ENCODE results near the gene KREMEN2. TPM values are rescaled to one million over a fixed set of nuclear protein-coding genes. Genes with fewer than 3 reads are reported as not detected.
A peak's percentile ranks its signal among the peaks of the same experiment; 100 is the strongest.

Gene KREMEN2
- total and polyA plus RNA-seq, 2 of the 13 experiments (the other 11 are each of a cell fraction or from before 2014, with no cell fraction given): 0.48 to 1.2 TPM

DNA sequence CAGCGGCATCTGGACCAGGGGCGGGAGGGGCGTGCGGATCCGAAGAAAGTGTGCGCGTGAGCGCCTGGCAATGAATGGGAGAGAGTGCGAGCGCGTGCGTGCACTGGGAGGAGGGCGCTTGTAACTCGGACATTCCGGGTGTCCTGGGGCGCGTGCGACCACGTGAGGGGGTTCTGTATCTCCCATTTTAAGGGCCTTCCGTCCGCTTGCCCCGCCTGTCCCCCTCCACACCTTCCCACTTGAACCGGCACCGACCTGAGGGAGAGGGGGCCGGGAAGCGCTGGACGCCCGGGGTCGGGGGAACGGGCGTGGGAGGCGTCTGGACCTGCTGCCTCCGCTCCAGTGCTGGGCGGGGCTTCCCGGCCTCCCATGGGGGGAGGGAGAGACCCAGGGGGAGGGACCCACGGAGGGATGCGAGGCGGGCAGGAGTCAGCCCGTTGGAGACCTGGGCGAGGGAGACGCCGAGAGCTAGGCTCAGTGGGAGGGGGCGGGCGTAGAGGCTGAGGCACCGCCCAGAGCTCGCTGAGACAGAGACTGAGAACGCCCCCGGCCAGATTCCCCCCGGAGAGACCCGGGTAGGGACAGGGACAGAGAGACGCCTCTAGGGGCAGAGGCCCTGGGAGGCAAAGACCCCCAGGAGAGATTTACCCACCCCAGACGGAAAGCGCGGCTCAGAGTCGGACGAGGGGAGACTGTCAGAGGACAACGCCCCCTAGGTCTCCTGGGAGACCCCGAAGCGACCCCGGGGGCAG lies at the start of gene KREMEN2 (continued):
- TF ChIP-seq ZNF441 (CRISPR knock-in tag; IDR thresholded peaks at IDR 0.05; ENCODE audit: borderline replicate concordance) (no peak), ZNF263 (CRISPR knock-in tag; IDR thresholded peaks at IDR 0.05) (peak; percentile 46; the same call in 1 of the 2 replicates), STAG1 (CRISPR knock-in tag; IDR thresholded peaks at IDR 0.05) (no peak), JUND (CRISPR knock-in tag; IDR thresholded peaks at IDR 0.05) (no peak), BCL6 (CRISPR knock-in tag; IDR thresholded peaks at IDR 0.05) (no peak), FOXA3 (CRISPR knock-in tag; IDR thresholded peaks at IDR 0.05) (no peak), FOXO1 (CRISPR knock-in tag; IDR thresholded peaks at IDR 0.05) (no peak), ZNF530 (CRISPR knock-in tag; IDR thresholded peaks at IDR 0.05; ENCODE audit: low read depth) (no peak), YEATS2 (CRISPR knock-in tag; IDR thresholded peaks at IDR 0.05; ENCODE audit: borderline replicate concordance) (no peak; the same call in 1 of the 2 replicates)
- TF ChIP-seq, protein P1, sequence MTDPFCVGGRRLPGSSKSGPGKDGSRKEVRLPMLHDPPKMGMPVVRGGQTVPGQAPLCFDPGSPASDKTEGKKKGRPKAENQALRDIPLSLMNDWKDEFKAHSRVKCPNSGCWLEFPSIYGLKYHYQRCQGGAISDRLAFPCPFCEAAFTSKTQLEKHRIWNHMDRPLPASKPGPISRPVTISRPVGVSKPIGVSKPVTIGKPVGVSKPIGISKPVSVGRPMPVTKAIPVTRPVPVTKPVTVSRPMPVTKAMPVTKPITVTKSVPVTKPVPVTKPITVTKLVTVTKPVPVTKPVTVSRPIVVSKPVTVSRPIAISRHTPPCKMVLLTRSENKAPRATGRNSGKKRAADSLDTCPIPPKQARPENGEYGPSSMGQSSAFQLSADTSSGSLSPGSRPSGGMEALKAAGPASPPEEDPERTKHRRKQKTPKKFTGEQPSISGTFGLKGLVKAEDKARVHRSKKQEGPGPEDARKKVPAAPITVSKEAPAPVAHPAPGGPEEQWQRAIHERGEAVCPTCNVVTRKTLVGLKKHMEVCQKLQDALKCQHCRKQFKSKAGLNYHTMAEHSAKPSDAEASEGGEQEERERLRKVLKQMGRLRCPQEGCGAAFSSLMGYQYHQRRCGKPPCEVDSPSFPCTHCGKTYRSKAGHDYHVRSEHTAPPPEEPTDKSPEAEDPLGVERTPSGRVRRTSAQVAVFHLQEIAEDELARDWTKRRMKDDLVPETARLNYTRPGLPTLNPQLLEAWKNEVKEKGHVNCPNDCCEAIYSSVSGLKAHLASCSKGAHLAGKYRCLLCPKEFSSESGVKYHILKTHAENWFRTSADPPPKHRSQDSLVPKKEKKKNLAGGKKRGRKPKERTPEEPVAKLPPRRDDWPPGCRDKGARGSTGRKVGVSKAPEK (CRISPR knock-in tag; IDR thresholded peaks at IDR 0.05; ENCODE audit: borderline replicate concordance): no peak
- TF ChIP-seq, protein P2, sequence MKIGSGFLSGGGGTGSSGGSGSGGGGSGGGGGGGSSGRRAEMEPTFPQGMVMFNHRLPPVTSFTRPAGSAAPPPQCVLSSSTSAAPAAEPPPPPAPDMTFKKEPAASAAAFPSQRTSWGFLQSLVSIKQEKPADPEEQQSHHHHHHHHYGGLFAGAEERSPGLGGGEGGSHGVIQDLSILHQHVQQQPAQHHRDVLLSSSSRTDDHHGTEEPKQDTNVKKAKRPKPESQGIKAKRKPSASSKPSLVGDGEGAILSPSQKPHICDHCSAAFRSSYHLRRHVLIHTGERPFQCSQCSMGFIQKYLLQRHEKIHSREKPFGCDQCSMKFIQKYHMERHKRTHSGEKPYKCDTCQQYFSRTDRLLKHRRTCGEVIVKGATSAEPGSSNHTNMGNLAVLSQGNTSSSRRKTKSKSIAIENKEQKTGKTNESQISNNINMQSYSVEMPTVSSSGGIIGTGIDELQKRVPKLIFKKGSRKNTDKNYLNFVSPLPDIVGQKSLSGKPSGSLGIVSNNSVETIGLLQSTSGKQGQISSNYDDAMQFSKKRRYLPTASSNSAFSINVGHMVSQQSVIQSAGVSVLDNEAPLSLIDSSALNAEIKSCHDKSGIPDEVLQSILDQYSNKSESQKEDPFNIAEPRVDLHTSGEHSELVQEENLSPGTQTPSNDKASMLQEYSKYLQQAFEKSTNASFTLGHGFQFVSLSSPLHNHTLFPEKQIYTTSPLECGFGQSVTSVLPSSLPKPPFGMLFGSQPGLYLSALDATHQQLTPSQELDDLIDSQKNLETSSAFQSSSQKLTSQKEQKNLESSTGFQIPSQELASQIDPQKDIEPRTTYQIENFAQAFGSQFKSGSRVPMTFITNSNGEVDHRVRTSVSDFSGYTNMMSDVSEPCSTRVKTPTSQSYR (CRISPR knock-in tag; IDR thresholded peaks at IDR 0.05; ENCODE audit: borderline replicate concordance): peak; percentile 37; the same call in 1 of the 2 replicates
- TF ChIP-seq, protein P3, sequence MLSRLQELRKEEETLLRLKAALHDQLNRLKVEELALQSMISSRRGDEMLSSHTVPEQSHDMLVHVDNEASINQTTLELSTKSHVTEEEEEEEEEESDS (CRISPR knock-in tag; IDR thresholded peaks at IDR 0.05; ENCODE audit: borderline replicate concordance): no peak
- TF ChIP-seq, protein P4, sequence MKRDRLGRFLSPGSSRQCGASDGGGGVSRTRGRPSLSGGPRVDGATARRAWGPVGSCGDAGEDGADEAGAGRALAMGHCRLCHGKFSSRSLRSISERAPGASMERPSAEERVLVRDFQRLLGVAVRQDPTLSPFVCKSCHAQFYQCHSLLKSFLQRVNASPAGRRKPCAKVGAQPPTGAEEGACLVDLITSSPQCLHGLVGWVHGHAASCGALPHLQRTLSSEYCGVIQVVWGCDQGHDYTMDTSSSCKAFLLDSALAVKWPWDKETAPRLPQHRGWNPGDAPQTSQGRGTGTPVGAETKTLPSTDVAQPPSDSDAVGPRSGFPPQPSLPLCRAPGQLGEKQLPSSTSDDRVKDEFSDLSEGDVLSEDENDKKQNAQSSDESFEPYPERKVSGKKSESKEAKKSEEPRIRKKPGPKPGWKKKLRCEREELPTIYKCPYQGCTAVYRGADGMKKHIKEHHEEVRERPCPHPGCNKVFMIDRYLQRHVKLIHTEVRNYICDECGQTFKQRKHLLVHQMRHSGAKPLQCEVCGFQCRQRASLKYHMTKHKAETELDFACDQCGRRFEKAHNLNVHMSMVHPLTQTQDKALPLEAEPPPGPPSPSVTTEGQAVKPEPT (CRISPR knock-in tag; IDR thresholded peaks at IDR 0.05; ENCODE audit: low read depth): no peak
- TF ChIP-seq, protein P5, sequence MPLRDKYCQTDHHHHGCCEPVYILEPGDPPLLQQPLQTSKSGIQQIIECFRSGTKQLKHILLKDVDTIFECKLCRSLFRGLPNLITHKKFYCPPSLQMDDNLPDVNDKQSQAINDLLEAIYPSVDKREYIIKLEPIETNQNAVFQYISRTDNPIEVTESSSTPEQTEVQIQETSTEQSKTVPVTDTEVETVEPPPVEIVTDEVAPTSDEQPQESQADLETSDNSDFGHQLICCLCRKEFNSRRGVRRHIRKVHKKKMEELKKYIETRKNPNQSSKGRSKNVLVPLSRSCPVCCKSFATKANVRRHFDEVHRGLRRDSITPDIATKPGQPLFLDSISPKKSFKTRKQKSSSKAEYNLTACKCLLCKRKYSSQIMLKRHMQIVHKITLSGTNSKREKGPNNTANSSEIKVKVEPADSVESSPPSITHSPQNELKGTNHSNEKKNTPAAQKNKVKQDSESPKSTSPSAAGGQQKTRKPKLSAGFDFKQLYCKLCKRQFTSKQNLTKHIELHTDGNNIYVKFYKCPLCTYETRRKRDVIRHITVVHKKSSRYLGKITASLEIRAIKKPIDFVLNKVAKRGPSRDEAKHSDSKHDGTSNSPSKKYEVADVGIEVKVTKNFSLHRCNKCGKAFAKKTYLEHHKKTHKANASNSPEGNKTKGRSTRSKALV (CRISPR knock-in tag; IDR thresholded peaks at IDR 0.05): peak; percentile 9; the same call in 1 of the 2 replicates
- TF ChIP-seq, protein P6, sequence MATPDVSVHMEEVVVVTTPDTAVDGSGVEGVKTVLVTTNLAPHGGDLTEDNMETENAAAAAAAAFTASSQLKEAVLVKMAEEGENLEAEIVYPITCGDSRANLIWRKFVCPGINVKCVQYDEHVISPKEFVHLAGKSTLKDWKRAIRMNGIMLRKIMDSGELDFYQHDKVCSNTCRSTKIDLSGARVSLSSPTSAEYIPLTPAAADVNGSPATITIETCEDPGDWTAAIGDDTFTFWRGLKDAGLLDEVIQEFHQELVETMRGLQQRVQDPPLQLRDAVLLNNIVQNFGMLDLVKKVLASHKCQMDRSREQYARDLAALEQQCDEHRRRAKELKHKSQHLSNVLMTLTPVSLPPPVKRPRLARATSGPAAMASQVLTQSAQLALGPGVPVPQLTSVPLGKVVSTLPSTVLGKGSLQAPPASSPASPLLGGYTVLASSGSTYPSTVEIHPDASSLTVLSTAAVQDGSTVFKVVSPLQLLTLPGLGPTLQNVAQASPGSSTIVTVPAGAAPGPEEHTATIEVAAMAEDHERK (CRISPR knock-in tag; IDR thresholded peaks at IDR 0.05; ENCODE audit: low read depth): no peak

All from HepG2 (cell line).